Stimulated activated CD8-positive, alpha-beta memory T cell treated with anti-CD3 and anti-CD28 coated beads, Interleukin-4, amount 100 ng/mL, for 24 hours (primary cell): Measurements from ENCODE around the gene RBM34.
"Not testable (repeated sequence)": the region's sequence is repeated elsewhere in the genome, so short reads cannot be mapped to it uniquely, and the experiment has no call there.

ENCODE experiments used
- DNase-seq: peaks from one replicate; pipeline ENCODE4 v3.0.0-alpha.2; 2020; ENCODE audit warnings: low read depth

Gene RBM34

GRCh38 chr1:235160957-235161684, at the start of gene RBM34:
RBM34 (minus strand) TSS chr1:235161250; CDS start chr1:235161226, 24 bp downstream.
- DNase-seq = peak; percentile 89

- DNase-seq = peak; percentile 7
Observed at GRCh38 chr1:235207209-235207565, 46.1 kb upstream of the RBM34 start.

- no peak for DNase-seq
Observed at GRCh38 chr1:235206533-235207208, 45.6 kb upstream of the RBM34 start.

GRCh38 chr1:235205687-235206086, 44.6 kb upstream of the RBM34 start:
- no peak for DNase-seq

- no peak for DNase-seq
Observed at GRCh38 chr1:235203428-235203827, 42.4 kb upstream of the RBM34 start.

GRCh38 chr1:235202447-235202846, 41.4 kb upstream of the RBM34 start:
- DNase-seq = not testable (repeated sequence)

GRCh38 chr1:235199441-235199840, 38.4 kb upstream of the RBM34 start:
- no peak for DNase-seq

- DNase-seq = no peak
Observed at GRCh38 chr1:235190431-235190830, 29.4 kb upstream of the RBM34 start.

- DNase-seq = no peak
Observed at GRCh38 chr1:235187316-235187715, 26.3 kb upstream of the RBM34 start.

- no peak for DNase-seq
Observed at GRCh38 chr1:235181561-235182245, 20.7 kb upstream of the RBM34 start.

GRCh38 chr1:235180916-235181460, 19.9 kb upstream of the RBM34 start:
- DNase-seq = no peak

GRCh38 chr1:235176486-235176885, 15.4 kb upstream of the RBM34 start:
- no peak for DNase-seq

- DNase-seq = no peak
Observed at GRCh38 chr1:235169986-235170385, 8.9 kb upstream of the RBM34 start.

- no peak for DNase-seq
Observed at GRCh38 chr1:235168375-235168774, 7.3 kb upstream of the RBM34 start.

- no peak for DNase-seq
Observed at GRCh38 chr1:235161685-235162327, 756 bp upstream of the RBM34 start.

GRCh38 chr1:235160383-235160956, 580 bp downstream of the RBM34 start:
- no peak for DNase-seq

GRCh38 chr1:235159930-235160329, 1.1 kb downstream of the RBM34 start:
- DNase-seq = not testable (repeated sequence)

GRCh38 chr1:235159284-235159683, 1.8 kb downstream of the RBM34 start:
- DNase-seq = not testable (repeated sequence)

- no peak for DNase-seq
Observed at GRCh38 chr1:235158680-235159079, 2.4 kb downstream of the RBM34 start.

GRCh38 chr1:235157150-235157549, 3.9 kb downstream of the RBM34 start:
- DNase-seq = no peak

- DNase-seq = no peak
Observed at GRCh38 chr1:235156740-235157139, 4.3 kb downstream of the RBM34 start.

- DNase-seq = no peak
Observed at GRCh38 chr1:235156265-235156664, 4.8 kb downstream of the RBM34 start.
